ENCODE measurements around the gene OR2S2. TPM values are rescaled to one million over a fixed set of nuclear protein-coding genes. Genes with fewer than 3 reads are reported as not detected.

Gene OR2S2
- total RNA-seq, 4 donors from 2014 or later, result not detected

GRCh38 chr9:35978792-35979191, 20.8 kb upstream of the OR2S2 start:
- no peak for TF ChIP-seq CTCF (IDR thresholded peaks at IDR 0.05)
- no peak for ATAC-seq (ENCODE audit: low FRiP score)

GRCh38 chr9:35976726-35977125, 18.8 kb upstream of the OR2S2 start:
- no peak for DNase-seq (ENCODE audit: low spot score)
- no peak for TF ChIP-seq CTCF (IDR thresholded peaks at IDR 0.05)
- no peak for ATAC-seq (ENCODE audit: low FRiP score)

More at GRCh38 chr9:35978792-35979191, 20.8 kb upstream of the OR2S2 start:
- DNase-seq (ENCODE audit: low spot score), result no peak

GRCh38 chr9:35974800-35975199, 16.8 kb upstream of the OR2S2 start:
- no peak for TF ChIP-seq CTCF (IDR thresholded peaks at IDR 0.05)
- DNase-seq (ENCODE audit: low spot score), result no peak
- ATAC-seq (ENCODE audit: low FRiP score), result no peak

GRCh38 chr9:35972093-35972492, 14.1 kb upstream of the OR2S2 start:
- no peak for TF ChIP-seq CTCF (IDR thresholded peaks at IDR 0.05)
- DNase-seq (ENCODE audit: low spot score), result no peak
- no peak for ATAC-seq (ENCODE audit: low FRiP score)

DNA sequence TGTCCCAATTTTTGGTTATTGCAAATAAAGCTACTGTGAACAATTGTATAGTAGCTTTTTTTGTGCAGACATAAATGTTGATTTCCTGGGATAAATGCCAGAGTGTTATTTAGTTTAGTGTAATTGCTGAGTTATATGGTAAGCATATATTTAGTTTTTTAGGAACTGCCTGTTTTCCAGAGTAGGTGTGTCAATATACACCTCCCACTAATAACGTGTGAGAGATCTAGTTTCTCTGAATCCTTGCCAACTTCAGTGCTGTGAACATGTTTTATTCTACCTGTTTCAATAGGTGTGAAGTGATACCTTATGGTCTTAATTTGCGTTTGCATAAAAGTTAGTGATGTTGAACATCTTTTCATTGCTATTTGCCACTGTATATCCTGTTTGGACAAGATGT, 9.1 kb upstream of the OR2S2 start:
- ATAC-seq (ENCODE audit: low FRiP score) (no peak), DNase-seq (ENCODE audit: low spot score) (no peak)
- TF ChIP-seq CTCF (IDR thresholded peaks at IDR 0.05), result no peak

DNA sequence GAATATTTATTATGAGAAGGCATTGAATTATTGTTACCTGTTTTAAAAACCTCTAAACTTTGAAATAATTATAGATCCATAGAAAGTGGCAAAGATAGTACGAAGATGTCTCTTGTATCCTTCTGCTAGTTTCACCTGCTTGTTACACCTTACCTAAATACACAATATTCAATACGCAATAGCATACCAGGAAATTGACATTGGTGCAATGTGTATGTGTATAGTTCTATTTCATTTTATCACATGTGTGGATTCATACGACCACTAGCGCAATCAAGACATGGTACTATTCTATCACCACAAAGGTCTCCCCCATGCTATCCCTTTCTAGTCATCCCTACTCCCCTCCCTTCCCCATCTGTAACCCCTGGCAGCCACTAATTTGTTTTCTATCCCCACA, 8.5 kb upstream of the OR2S2 start:
- DNase-seq (ENCODE audit: low spot score) (no peak), ATAC-seq (ENCODE audit: low FRiP score) (no peak)
- TF ChIP-seq CTCF (IDR thresholded peaks at IDR 0.05), result no peak

- ATAC-seq (ENCODE audit: low FRiP score), result no peak
- no peak for DNase-seq (ENCODE audit: low spot score)
- no peak for TF ChIP-seq CTCF (IDR thresholded peaks at IDR 0.05)
These were observed 7.1 kb upstream of the OR2S2 start for GRCh38 chr9:35965011-35965410.
